Measurements from ENCODE around the gene HPS6.

Gene HPS6

DNA sequence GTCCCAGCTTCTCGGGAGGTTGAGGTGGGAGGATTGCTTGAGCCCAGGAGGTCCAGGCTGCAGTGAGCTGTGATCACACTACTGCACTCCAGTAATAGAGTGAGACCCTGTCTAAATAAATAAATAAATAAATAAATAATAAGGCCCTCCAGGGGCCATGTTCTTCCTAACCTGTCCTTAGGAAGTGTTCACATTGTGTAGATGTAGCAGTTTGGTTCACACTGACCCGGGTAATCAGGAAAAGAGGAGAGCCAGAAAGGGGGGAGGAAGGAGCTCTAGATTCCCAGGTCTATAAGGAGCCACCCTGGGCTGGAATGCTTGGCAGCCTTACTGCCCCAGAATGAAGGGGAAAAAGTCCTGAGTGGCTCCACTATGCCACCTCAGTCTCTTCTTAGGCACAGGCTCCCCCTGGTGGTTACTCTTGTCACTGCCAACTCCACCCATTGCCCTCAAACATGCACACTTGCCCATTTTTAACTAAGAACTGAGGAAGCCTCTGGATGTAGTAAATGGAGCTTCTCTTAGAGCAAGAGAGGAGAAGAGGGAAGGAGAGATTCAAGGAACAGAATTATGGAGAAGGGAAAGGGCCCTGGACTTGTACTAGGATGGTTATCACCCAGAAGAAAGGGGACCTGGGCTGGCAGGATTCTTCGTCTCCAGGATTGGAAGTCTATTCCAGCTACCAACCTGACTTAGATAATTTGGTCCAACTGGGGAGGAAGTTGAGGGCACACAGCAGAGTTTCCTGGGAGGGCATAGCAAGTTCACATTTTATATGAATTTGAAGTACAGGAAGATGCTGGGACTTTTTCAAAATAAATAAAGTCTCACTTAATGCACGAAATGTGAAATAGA lies 7.8 kb downstream of the HPS6 start:
- Histone ChIP-seq H3K27ac (no peak overlapping the region), H3K4me2 (no peak overlapping the region), H4K20me1 (ENCODE audit: insufficient read depth) (no peaks in the 10 kb centered on the region), H3K4me3 (IDR thresholded peaks at IDR 0.05; ENCODE audit: insufficient read depth, low read depth, low read length) (no peak overlapping the region), H3K9ac (no peak overlapping the region), H3K36me3 (ENCODE audit: insufficient read depth) (no peaks in the 10 kb centered on the region), H3K4me1 (ENCODE audit: low read depth, poor library complexity, severe bottlenecking) (no peaks in the 10 kb centered on the region), H3K27me3 (ENCODE audit: insufficient read depth, low read depth) (no peaks in the 10 kb centered on the region), H3K79me2 (ENCODE audit: insufficient read depth, low read depth) (no peaks in the 10 kb centered on the region), H2AFZ (ENCODE audit: low read depth) (no peak overlapping the region)
- TF ChIP-seq, protein P1, sequence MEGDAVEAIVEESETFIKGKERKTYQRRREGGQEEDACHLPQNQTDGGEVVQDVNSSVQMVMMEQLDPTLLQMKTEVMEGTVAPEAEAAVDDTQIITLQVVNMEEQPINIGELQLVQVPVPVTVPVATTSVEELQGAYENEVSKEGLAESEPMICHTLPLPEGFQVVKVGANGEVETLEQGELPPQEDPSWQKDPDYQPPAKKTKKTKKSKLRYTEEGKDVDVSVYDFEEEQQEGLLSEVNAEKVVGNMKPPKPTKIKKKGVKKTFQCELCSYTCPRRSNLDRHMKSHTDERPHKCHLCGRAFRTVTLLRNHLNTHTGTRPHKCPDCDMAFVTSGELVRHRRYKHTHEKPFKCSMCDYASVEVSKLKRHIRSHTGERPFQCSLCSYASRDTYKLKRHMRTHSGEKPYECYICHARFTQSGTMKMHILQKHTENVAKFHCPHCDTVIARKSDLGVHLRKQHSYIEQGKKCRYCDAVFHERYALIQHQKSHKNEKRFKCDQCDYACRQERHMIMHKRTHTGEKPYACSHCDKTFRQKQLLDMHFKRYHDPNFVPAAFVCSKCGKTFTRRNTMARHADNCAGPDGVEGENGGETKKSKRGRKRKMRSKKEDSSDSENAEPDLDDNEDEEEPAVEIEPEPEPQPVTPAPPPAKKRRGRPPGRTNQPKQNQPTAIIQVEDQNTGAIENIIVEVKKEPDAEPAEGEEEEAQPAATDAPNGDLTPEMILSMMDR (conservative IDR thresholded peaks at IDR 0.05; ENCODE audit: low read depth, low read length): peak; percentile 92

DNA sequence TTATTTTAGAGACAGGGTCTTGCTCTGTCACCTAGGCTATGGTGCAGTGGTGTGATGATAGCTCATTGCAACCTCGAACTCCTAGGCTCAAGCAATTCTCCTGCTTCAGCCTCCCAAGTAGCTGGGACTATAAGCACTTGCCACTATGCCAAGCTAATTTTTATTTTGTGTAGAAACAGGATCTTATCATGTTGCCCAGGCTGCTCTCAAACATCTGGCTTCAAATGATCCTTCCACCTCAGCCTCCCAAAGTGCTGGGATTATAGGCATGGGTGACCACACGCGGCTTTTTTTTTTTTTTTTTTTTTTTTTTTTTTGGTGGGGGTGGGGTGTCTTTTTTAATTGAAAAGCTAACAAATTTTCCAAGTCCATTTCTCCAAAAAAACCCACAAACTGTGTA lies 18.4 kb downstream of the HPS6 start:
- no peak overlapping the region for H3K27ac ChIP-seq
- no peaks in the 10 kb centered on the region for H3K27me3 ChIP-seq (ENCODE audit: insufficient read depth, low read depth)
- H3K9ac ChIP-seq: no peak overlapping the region
- H3K4me2 ChIP-seq: no peak overlapping the region
- H2AFZ ChIP-seq (ENCODE audit: low read depth): no peak overlapping the region
- H3K79me2 ChIP-seq (ENCODE audit: insufficient read depth, low read depth): no peaks in the 10 kb centered on the region
- H3K4me1 ChIP-seq (ENCODE audit: low read depth, poor library complexity, severe bottlenecking): no peaks in the 10 kb centered on the region
- TF ChIP-seq, protein P1 (conservative IDR thresholded peaks at IDR 0.05; ENCODE audit: low read depth, low read length): no peak
- no peaks in the 10 kb centered on the region for H4K20me1 ChIP-seq (ENCODE audit: insufficient read depth)
- no peak overlapping the region for H3K4me3 ChIP-seq (IDR thresholded peaks at IDR 0.05; ENCODE audit: insufficient read depth, low read depth, low read length)
- H3K36me3 ChIP-seq (ENCODE audit: insufficient read depth): no peaks in the 10 kb centered on the region

DNA sequence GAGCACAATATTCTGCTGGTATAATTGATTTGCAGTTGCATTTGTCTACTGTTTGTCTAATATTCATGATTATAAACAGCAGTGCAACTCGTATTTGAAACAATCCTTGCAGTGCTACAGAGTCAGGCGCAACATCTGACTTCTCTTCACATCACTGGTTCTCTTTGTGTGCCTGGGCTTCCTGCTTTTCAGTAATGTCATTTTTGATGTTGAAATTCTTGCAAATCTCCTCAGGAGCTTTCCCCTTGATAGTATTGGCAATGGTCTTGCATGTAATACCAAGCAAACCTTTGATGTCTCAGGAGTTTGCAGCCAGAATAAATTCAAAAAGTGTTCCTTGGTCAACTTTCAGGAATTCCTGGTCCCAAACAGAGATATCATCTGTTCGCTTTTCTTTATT lies 20.2 kb downstream of the HPS6 start:
- Histone ChIP-seq H3K27me3 (ENCODE audit: insufficient read depth, low read depth) (no peaks in the 10 kb centered on the region), H3K79me2 (ENCODE audit: insufficient read depth, low read depth) (no peaks in the 10 kb centered on the region), H3K4me3 (IDR thresholded peaks at IDR 0.05; ENCODE audit: insufficient read depth, low read depth, low read length) (no peak overlapping the region), H2AFZ (ENCODE audit: low read depth) (no peak overlapping the region), H3K27ac (no peak overlapping the region), H3K4me1 (ENCODE audit: low read depth, poor library complexity, severe bottlenecking) (no peaks in the 10 kb centered on the region), H3K36me3 (ENCODE audit: insufficient read depth) (no peaks in the 10 kb centered on the region), H3K4me2 (no peak overlapping the region), H3K9ac (no peak overlapping the region), H4K20me1 (ENCODE audit: insufficient read depth) (no peaks in the 10 kb centered on the region)
- TF ChIP-seq, protein P1 (conservative IDR thresholded peaks at IDR 0.05; ENCODE audit: low read depth, low read length): no peak

DNA sequence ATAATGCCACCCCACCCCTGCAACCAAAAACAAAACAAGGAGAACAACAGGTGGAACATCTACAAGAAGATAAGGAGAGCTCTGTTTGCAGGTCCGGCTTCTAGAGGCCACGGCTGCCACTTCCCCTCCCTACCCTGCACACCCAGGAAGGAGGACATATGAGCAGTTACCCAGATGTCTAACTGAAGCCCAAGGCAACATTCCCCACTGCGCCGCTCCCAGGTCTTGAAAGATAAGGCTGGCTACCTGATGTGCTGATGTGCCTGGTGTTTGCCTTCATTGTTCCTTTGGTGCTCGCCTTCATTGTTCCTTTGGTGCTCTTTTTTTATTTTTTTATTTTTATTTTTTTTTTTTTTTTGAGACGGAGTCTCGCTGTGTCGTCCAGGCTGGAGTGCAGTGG lies 21.0 kb downstream of the HPS6 start:
- no peaks in the 10 kb centered on the region for H4K20me1 ChIP-seq (ENCODE audit: insufficient read depth)
- H3K4me3 ChIP-seq (IDR thresholded peaks at IDR 0.05; ENCODE audit: insufficient read depth, low read depth, low read length): no peak overlapping the region
- H3K27ac ChIP-seq: no peak overlapping the region
- TF ChIP-seq, protein P1 (conservative IDR thresholded peaks at IDR 0.05; ENCODE audit: low read depth, low read length): no peak
- no peaks in the 10 kb centered on the region for H3K36me3 ChIP-seq (ENCODE audit: insufficient read depth)
- no peaks in the 10 kb centered on the region for H3K79me2 ChIP-seq (ENCODE audit: insufficient read depth, low read depth)
- H2AFZ ChIP-seq (ENCODE audit: low read depth): no peak overlapping the region
- no peak overlapping the region for H3K9ac ChIP-seq
- no peaks in the 10 kb centered on the region for H3K4me1 ChIP-seq (ENCODE audit: low read depth, poor library complexity, severe bottlenecking)
- H3K4me2 ChIP-seq: no peak overlapping the region
- no peaks in the 10 kb centered on the region for H3K27me3 ChIP-seq (ENCODE audit: insufficient read depth, low read depth)

Data from KMS-11 (cell line).